Pancreas (tissue), 10 donors: Measurements from ENCODE around the gene FGF22. TPM values are rescaled to one million over a fixed set of nuclear protein-coding genes. Genes with fewer than 3 reads are reported as not detected.
A peak's percentile ranks its signal among the peaks of the same experiment; 100 is the strongest.

Experiments used
- ATAC-seq, 4 donors: fragments of 200-7000 bp; cut with Tn5 transposase; one replicate each; pipeline versions ENCODE4 v1.8.0 to v1.9.1; 2020; ENCODE audit warnings: mild to moderate bottlenecking in 4 of 4, moderate library complexity in 4 of 4
- DNase-seq, 6 donors: peaks; one replicate each; pipeline ENCODE4 v3.0.0-alpha.2; 2020
- FAIRE-seq: peaks from 2 replicates; lab custom pipeline; 2012; peaks lifted over from hg19 to GRCh38; lab: Jason Lieb, UNC
- H3K27ac ChIP-seq, 4 donors: fragments of 200-600 bp; sonication (generic); 1 replicate in 3 of 4; 2 replicates in 1 of 4; pipeline versions ENCODE4 v1.5.0 to v1.8.0; 2020
- H3K27me3 ChIP-seq, 4 donors: fragments of 200-600 bp; one replicate each; pipeline ENCODE4 v1.8.0; 2021
- H3K36me3 ChIP-seq, 3 donors: fragments of 200-600 bp; sonication (generic) in 1 of 3; one replicate each; pipeline versions ENCODE4 v1.5.0 to v1.8.0; 2020 to 2021
- H3K4me1 ChIP-seq, 3 donors: fragments of 200-600 bp; one replicate each; pipeline ENCODE4 v1.8.0; 2021
- H3K4me3 ChIP-seq, 4 donors: fragments of 200-600 bp; sonication (generic) in 2 of 4; one replicate each; pipeline versions ENCODE4 v1.5.0 to v1.8.0; 2020 to 2021
- H3K9me3 ChIP-seq, 4 donors: fragments of 200-600 bp; one replicate each; pipeline ENCODE4 v1.8.0; 2021
- whole genome bisulfite sequencing, 2 donors: extraction: QIAGEN DNeasy Blood & Tissue Kit; methylation state at CpG; one replicate each; pipeline ENCODE4 v1.1.7; 2013; 5-methylcytosine and 5-hydroxymethylcytosine counted together
- intact Hi-C, 3 donors: fragments of 100-400 bp; cut with DNase I; formaldehyde crosslinking; loops; one replicate each; pipeline versions ENCODE4 v1.11.1 to v1.14.2; 2022
- polyA plus RNA-seq, 2 donors: library from polyadenylated mRNA; stranded (reverse); fragments of 200-250 nt; gene quantifications; one replicate each; pipeline ENCODE4 v1.2.3, GENCODE V29; 2013
- total RNA-seq, 6 donors: library from RNA; stranded (reverse); fragmentation: NEBNext Ultra II Directional in 4 of 6; extraction: Animal tissue kit (Norgen Biotek cat#: 25700) in 4 of 6; gene quantifications; one replicate each; pipeline versions ENCODE4 v1.2.1 to v1.2.4, GENCODE V29; 2021 to 2023
- TF ChIP-seq, protein P1 (sequence below), 4 donors: fragments of 200-600 bp; sonication (generic) in 3 of 4; IDR thresholded peaks; one replicate each; pipeline versions ENCODE4 v1.5.0 to v1.8.0; 2021; ENCODE audit warnings: antibody characterized with exemption in 4 of 4
- donor health status: healthy with polysubstance abuse.
- donor health status: DM: no; HTN: no; CAD: no; lungs with moderate emphysema.
- donor health status: DM: no; HTN: no; CAD: no.
- donor health status: control.
- donor health status: control.
- donor health status: Bipolar disorder and iron deficiency.
- donor health status: DM: yes; HTN: yes; CAD: no.
- donor health status: DM: no; HTN: no; CAD: no.
- donor health status: DM: no; HTN: no; CAD: no.
- donor health status: DM: yes; HTN: yes; CAD: no.

The FGF22 gene
- total RNA-seq: under 1 TPM in 4 of 6 donors, not detected in 2; 0.12 to 0.25 (median 0.23) TPM
- polyA plus RNA-seq: under 1 TPM; 0.45 to 0.53 TPM

- Histone ChIP-seq H3K4me1 (no peaks in the 10 kb centered on the region), H3K4me3 (peak within 1 kb of the TSS in 2 of 4 donors; percentile 18 to 44), H3K27me3 (no peaks in the 10 kb centered on the region), H3K36me3 (no peaks in the 10 kb centered on the region), H3K9me3 (no peaks in the 10 kb centered on the region), H3K27ac (no peak within 1 kb of the TSS)
- 6 to 12% methylated on average over 56 to 109 of the region's 109 CpGs for WGBS, 2 donors
- TF ChIP-seq, protein P1, sequence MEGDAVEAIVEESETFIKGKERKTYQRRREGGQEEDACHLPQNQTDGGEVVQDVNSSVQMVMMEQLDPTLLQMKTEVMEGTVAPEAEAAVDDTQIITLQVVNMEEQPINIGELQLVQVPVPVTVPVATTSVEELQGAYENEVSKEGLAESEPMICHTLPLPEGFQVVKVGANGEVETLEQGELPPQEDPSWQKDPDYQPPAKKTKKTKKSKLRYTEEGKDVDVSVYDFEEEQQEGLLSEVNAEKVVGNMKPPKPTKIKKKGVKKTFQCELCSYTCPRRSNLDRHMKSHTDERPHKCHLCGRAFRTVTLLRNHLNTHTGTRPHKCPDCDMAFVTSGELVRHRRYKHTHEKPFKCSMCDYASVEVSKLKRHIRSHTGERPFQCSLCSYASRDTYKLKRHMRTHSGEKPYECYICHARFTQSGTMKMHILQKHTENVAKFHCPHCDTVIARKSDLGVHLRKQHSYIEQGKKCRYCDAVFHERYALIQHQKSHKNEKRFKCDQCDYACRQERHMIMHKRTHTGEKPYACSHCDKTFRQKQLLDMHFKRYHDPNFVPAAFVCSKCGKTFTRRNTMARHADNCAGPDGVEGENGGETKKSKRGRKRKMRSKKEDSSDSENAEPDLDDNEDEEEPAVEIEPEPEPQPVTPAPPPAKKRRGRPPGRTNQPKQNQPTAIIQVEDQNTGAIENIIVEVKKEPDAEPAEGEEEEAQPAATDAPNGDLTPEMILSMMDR (IDR thresholded peaks at IDR 0.05): no peak
- ATAC-seq: peak; percentile 93 to 98 (median 96)
- DNase-seq: peak; percentile 89 to 99 (median 94)
- FAIRE-seq: no peak
- intact Hi-C loops: no loop called here
Observed at GRCh38 chr19:639253-640160, at the start of gene FGF22. Gene FGF22 (plus strand): TSS chr19:639879. CDS start chr19:639926, 47 bp downstream.

- no peaks in the 10 kb centered on the region for H3K36me3 ChIP-seq
- H3K4me1 ChIP-seq: peaks cover 0 to 9% (median 3%) of the 10 kb centered on the region in 3 donors
- H3K27me3 ChIP-seq: peaks cover 0 to 13% (median 4%) of the 10 kb centered on the region in 4 donors
- TF ChIP-seq, protein P1 (IDR thresholded peaks at IDR 0.05): no peak
- no peak for FAIRE-seq
- WGBS, 2 donors: 1 to 2% methylated on average over 32 to 50 of the region's 50 CpGs
- ATAC-seq: no peak
- peak in 1 of 6 donors; percentile 71 for DNase-seq
- H3K4me3 ChIP-seq: peak overlapping the region in 1 of 4 donors; percentile 12
- intact Hi-C loops: no loop called here
- H3K9me3 ChIP-seq: no peaks in the 10 kb centered on the region
- H3K27ac ChIP-seq: no peak overlapping the region
Observed at GRCh38 chr19:590396-590745, 49.3 kb upstream of the FGF22 start.

DNA sequence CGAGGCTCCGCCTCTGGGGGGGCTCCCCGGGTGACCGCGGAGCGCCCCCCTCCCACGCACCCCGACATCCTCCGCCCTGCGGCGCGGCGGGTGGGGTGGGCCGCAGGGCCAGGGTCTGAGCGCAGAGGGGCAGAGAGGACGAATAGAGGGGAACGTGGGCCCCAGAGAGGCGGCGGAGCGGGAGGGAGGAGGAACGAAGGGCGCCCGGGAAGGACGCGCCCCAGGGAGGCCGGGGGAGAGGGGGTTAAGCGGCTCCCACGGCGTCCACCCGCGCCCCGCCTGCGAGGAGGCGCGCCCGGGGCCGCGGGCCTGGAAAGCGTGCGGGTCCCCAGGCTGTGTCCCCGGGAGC lies 49.0 kb upstream of the FGF22 start:
- intact Hi-C loops: no loop called here
- TF ChIP-seq, protein P1 (IDR thresholded peaks at IDR 0.05): no peak
- 6 to 11% methylated on average over 13 to 41 of the region's 41 CpGs for WGBS, 2 donors
- FAIRE-seq: no peak
- H3K9me3 ChIP-seq: no peaks in the 10 kb centered on the region
- DNase-seq: no peak
- ATAC-seq: no peak
- peak overlapping the region in 1 of 4 donors; percentile 12 for H3K4me3 ChIP-seq
- no peaks in the 10 kb centered on the region for H3K36me3 ChIP-seq
- peaks cover 0 to 13% (median 4%) of the 10 kb centered on the region in 4 donors for H3K27me3 ChIP-seq
- peaks cover 0 to 9% (median 3%) of the 10 kb centered on the region in 3 donors for H3K4me1 ChIP-seq
- H3K27ac ChIP-seq: no peak overlapping the region

DNA sequence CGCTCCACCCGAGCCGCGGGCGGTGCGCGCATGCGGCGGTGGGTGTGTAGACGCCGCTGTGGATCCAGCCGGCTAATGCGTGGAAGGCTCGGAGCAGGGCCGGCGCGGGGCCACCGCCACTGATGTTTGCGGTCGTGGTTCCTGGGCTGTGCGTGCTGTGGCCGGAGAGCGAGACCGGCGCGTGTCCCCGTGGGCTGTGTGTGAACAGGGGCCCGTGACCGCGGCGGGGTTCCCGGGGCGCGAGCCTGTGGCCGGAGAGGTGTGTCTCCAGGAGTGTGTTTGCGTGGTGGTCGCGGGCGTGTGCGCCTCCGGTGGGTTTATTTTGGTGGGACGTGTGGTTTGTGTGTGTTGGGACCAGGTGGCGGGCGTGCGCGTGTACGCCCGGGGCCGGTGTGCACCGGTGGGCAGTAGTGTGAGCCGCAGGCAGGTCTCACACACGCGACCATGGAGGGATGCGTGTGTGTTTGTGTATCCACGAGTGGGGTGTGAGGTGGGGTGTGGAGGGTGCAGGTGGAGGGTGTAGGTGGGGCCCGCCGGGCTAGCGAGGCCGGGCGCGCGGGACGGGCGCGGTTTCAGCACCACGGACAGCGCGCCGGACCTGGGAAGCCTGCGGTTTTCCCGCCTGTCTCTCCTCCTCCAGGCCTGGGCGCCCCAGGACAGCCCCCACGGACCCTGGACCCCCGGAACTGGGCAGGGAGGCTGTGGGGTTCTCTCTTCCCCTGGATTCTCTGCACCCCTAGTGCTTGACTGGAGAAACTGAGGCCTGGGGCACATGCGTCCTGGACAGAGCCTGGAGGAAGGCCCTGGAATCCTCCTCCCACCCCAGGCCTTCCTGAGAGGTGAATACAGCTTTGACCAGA lies 48.4 kb upstream of the FGF22 start:
- peaks cover 0 to 13% (median 4%) of the 10 kb centered on the region in 4 donors for H3K27me3 ChIP-seq
- no peak for FAIRE-seq
- H3K9me3 ChIP-seq: no peaks in the 10 kb centered on the region
- WGBS, 2 donors: 27 to 33% methylated on average over 73 to 75 of the region's 75 CpGs
- no peaks in the 10 kb centered on the region for H3K36me3 ChIP-seq
- DNase-seq: peak in 2 of 6 donors; percentile 77
- no peak overlapping the region for H3K4me3 ChIP-seq
- TF ChIP-seq, protein P1 (IDR thresholded peaks at IDR 0.05): no peak
- peaks cover 0 to 9% (median 3%) of the 10 kb centered on the region in 3 donors for H3K4me1 ChIP-seq
- no peak overlapping the region for H3K27ac ChIP-seq
- ATAC-seq: peak; percentile 42 to 78 (median 64)
- intact Hi-C loops: no loop called here
